Muscle of leg (tissue), 11 donors: ENCODE results near the gene CATSPERD. TPM values are rescaled to one million over a fixed set of nuclear protein-coding genes. Genes with fewer than 3 reads are reported as not detected.
"Not testable (repeated sequence)": the region's sequence is repeated elsewhere in the genome, so short reads cannot be mapped to it uniquely, and the experiment has no call there.

Experiments used
- DNase-seq: peaks from one replicate; pipeline ENCODE4 v3.0.0; 2013
- H3K27ac ChIP-seq: one replicate; pipeline ENCODE4 v1.5.1; 2013; ENCODE audit warnings: mild to moderate bottlenecking, low read length, control low read depth
- H3K27me3 ChIP-seq: one replicate; pipeline ENCODE4 v1.6.1; 2013; ENCODE audit warnings: low read length; ENCODE audit not compliant: control insufficient read depth, insufficient read depth
- H3K36me3 ChIP-seq: one replicate; pipeline ENCODE4 v1.6.1; 2013; ENCODE audit warnings: low read length; ENCODE audit not compliant: control insufficient read depth, insufficient read depth
- H3K4me1 ChIP-seq: one replicate; pipeline ENCODE4 v1.6.1; 2013; ENCODE audit warnings: low read length; ENCODE audit not compliant: control insufficient read depth, insufficient read depth
- H3K4me3 ChIP-seq: one replicate; pipeline ENCODE4 v1.5.1; 2013; ENCODE audit warnings: low read length, control low read depth
- H3K9me3 ChIP-seq: replicated peaks from 2 replicates; pipeline ENCODE4 v1.6.1; 2013; ENCODE audit warnings: low read depth, low read length; ENCODE audit not compliant: control insufficient read depth
- WGBS: methylation state at CpG from one replicate; pipeline ENCODE4 v1.1.5; 2013; ENCODE audit warnings: missing lambda C conversion rate; ENCODE audit not compliant: insufficient coverage; 5-methylcytosine and 5-hydroxymethylcytosine counted together
- polyA plus RNA-seq, 8 donors: library from polyadenylated mRNA; unstranded; fragments of 120-200 nt; gene quantifications; one replicate each; pipeline versions ENCODE4 v1.2.1 to v1.2.3, GENCODE V29; 2013; ENCODE audit warnings: inconsistent platforms in 1 of 8, low replicate concordance in 1 of 8; ENCODE audit not compliant: insufficient read length in 8 of 8, insufficient read depth in 1 of 8
- total RNA-seq: library from RNA; stranded (reverse); fragments of 120-200 nt; gene quantifications from one replicate; pipeline ENCODE4 v1.2.4, GENCODE V29; 2013

Gene CATSPERD
- total and polyA plus RNA-seq, 9 donors, result 0.16 TPM; not detected in 8

- Histone ChIP-seq H3K27me3 (no peaks in the 10 kb centered on the region), H3K4me1 (peaks cover 9% of the 10 kb centered on the region), H3K36me3 (peaks cover 65% of the 10 kb centered on the region), H3K9me3 (no peaks in the 10 kb centered on the region), H3K4me3 (no peak overlapping the region), H3K27ac (no peak overlapping the region)
- 93% methylated on average over 21 of the region's 22 CpGs for WGBS
- DNase-seq, result no peak
These were observed 19.9 kb upstream of the CATSPERD start for GRCh38 chr19:5700455-5701092.

GRCh38 chr19:5702053-5702410 is 18.4 kb upstream of the CATSPERD start:
- DNase-seq, H3K9me3 ChIP-seq, H3K27ac ChIP-seq, H3K4me1 ChIP-seq, H3K4me3 ChIP-seq, H3K27me3 ChIP-seq: not testable (repeated sequence)
- 88% methylated on average over 5 of the region's 28 CpGs for WGBS
- peaks cover 64% of the 10 kb centered on the region for H3K36me3 ChIP-seq

- no peaks in the 10 kb centered on the region for H3K9me3 ChIP-seq
- no peak overlapping the region for H3K27ac ChIP-seq
- DNase-seq, result no peak
- no peak overlapping the region for H3K4me3 ChIP-seq
- H3K36me3 ChIP-seq, result peaks cover 70% of the 10 kb centered on the region
- H3K4me1 ChIP-seq, result no peaks in the 10 kb centered on the region
- whole genome bisulfite sequencing, result 93% methylated on average over 37 of the region's 40 CpGs
- no peaks in the 10 kb centered on the region for H3K27me3 ChIP-seq
These were observed 16.3 kb upstream of the CATSPERD start for GRCh38 chr19:5703819-5704818.

GRCh38 chr19:5705552-5705951 is 14.9 kb upstream of the CATSPERD start:
- H3K27ac ChIP-seq, result no peak overlapping the region
- no peak overlapping the region for H3K4me3 ChIP-seq
- H3K27me3 ChIP-seq, result no peaks in the 10 kb centered on the region
- H3K36me3 ChIP-seq, result peaks cover 71% of the 10 kb centered on the region
- DNase-seq, result no peak
- H3K9me3 ChIP-seq, result no peaks in the 10 kb centered on the region
- WGBS, result 86% methylated on average over 15 of the region's 16 CpGs
- H3K4me1 ChIP-seq, result no peaks in the 10 kb centered on the region

- no peak overlapping the region for H3K27ac ChIP-seq
- WGBS, result 96% methylated on average over 35 of the region's 35 CpGs
- H3K4me3 ChIP-seq, result no peak overlapping the region
- no peaks in the 10 kb centered on the region for H3K27me3 ChIP-seq
- no peak for DNase-seq
- peaks cover 81% of the 10 kb centered on the region for H3K36me3 ChIP-seq
- H3K9me3 ChIP-seq, result no peaks in the 10 kb centered on the region
- no peaks in the 10 kb centered on the region for H3K4me1 ChIP-seq
These were observed 13.4 kb upstream of the CATSPERD start for GRCh38 chr19:5706876-5707573.

- WGBS, result 90% methylated on average over 30 of the region's 37 CpGs
- Histone ChIP-seq H3K4me1 (no peaks in the 10 kb centered on the region), H3K27me3 (no peaks in the 10 kb centered on the region), H3K9me3 (no peaks in the 10 kb centered on the region), H3K27ac (no peak overlapping the region), H3K36me3 (peaks cover 89% of the 10 kb centered on the region), H3K4me3 (no peak overlapping the region)
- DNase-seq, result no peak
These were observed 12.6 kb upstream of the CATSPERD start for GRCh38 chr19:5707576-5708575.

- WGBS, result 94% methylated on average over 5 of the region's 8 CpGs
- H3K9me3 ChIP-seq, result no peaks in the 10 kb centered on the region
- no peak overlapping the region for H3K4me3 ChIP-seq
- DNase-seq, result no peak
- no peaks in the 10 kb centered on the region for H3K27me3 ChIP-seq
- no peaks in the 10 kb centered on the region for H3K4me1 ChIP-seq
- H3K36me3 ChIP-seq, result peaks cover 73% of the 10 kb centered on the region
- no peak overlapping the region for H3K27ac ChIP-seq
These were observed 9.4 kb upstream of the CATSPERD start for GRCh38 chr19:5711025-5711424.

GRCh38 chr19:5711713-5712161 is 8.7 kb upstream of the CATSPERD start:
- peaks cover 67% of the 10 kb centered on the region for H3K36me3 ChIP-seq
- WGBS, result 91% methylated on average over 24 of the region's 25 CpGs

GRCh38 chr19:5713228-5713627 is 7.2 kb upstream of the CATSPERD start:
- H3K27ac ChIP-seq, result no peak overlapping the region
- no peaks in the 10 kb centered on the region for H3K27me3 ChIP-seq
- 93% methylated on average over 8 of the region's 9 CpGs for WGBS
- no peak overlapping the region for H3K4me3 ChIP-seq
- DNase-seq, result no peak
- no peaks in the 10 kb centered on the region for H3K9me3 ChIP-seq
- peaks cover 57% of the 10 kb centered on the region for H3K36me3 ChIP-seq
- H3K4me1 ChIP-seq, result peaks cover 4% of the 10 kb centered on the region

More at GRCh38 chr19:5711713-5712161, 8.7 kb upstream of the CATSPERD start:
- DNase-seq, result no peak
- no peak overlapping the region for H3K27ac ChIP-seq
- H3K4me3 ChIP-seq, result no peak overlapping the region
- no peaks in the 10 kb centered on the region for H3K4me1 ChIP-seq
- no peaks in the 10 kb centered on the region for H3K9me3 ChIP-seq
- no peaks in the 10 kb centered on the region for H3K27me3 ChIP-seq
